GM20000 (cell line): ENCODE measurements around the gene HTR3C.
"Not testable (repeated sequence)": the region's sequence is repeated elsewhere in the genome, so short reads cannot be mapped to it uniquely, and the experiment has no call there.

Experiments
- DNase-seq: peaks from one replicate; pipeline ENCODE4 v3.0.0; 2012; ENCODE audit warnings: low spot score
- TF ChIP-seq, protein P1 (sequence below): IDR thresholded peaks from 2 replicates; pipeline ENCODE4 v1.5.1; 2012; ENCODE audit warnings: mild to moderate bottlenecking, control low read depth; ENCODE audit errors: extremely low read depth, missing control alignments

The HTR3C gene, protein sequence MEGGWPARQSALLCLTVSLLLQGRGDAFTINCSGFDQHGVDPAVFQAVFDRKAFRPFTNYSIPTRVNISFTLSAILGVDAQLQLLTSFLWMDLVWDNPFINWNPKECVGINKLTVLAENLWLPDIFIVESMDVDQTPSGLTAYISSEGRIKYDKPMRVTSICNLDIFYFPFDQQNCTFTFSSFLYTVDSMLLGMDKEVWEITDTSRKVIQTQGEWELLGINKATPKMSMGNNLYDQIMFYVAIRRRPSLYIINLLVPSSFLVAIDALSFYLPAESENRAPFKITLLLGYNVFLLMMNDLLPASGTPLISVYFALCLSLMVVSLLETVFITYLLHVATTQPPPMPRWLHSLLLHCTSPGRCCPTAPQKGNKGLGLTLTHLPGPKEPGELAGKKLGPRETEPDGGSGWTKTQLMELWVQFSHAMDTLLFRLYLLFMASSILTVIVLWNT

DNA sequence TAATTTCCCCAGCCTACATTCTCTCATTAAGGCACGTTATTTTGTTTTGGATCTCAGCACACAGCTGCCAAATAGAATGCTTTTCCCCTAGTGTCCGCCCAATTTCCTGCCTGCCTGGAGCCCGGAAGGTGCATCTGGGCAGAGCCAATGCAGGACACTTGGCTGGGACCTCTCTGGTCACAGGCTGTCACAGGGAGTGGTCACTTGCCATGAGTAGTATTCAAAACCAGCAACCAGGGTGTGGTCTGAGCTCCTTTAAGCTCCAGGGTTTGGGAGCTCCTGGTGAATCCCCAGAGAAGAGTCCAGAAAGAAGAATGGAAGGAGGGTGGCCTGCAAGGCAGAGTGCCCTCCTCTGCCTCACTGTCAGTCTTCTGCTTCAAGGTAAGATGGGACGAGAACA is at the start of gene HTR3C:
Gene HTR3C, plus strand, starts transcription at position 281 of the 400 bp plus-strand sequence. Its CDS starts 34 bp downstream, at position 315.
- TF ChIP-seq, protein P1, sequence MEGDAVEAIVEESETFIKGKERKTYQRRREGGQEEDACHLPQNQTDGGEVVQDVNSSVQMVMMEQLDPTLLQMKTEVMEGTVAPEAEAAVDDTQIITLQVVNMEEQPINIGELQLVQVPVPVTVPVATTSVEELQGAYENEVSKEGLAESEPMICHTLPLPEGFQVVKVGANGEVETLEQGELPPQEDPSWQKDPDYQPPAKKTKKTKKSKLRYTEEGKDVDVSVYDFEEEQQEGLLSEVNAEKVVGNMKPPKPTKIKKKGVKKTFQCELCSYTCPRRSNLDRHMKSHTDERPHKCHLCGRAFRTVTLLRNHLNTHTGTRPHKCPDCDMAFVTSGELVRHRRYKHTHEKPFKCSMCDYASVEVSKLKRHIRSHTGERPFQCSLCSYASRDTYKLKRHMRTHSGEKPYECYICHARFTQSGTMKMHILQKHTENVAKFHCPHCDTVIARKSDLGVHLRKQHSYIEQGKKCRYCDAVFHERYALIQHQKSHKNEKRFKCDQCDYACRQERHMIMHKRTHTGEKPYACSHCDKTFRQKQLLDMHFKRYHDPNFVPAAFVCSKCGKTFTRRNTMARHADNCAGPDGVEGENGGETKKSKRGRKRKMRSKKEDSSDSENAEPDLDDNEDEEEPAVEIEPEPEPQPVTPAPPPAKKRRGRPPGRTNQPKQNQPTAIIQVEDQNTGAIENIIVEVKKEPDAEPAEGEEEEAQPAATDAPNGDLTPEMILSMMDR, result no peak
- no peak for DNase-seq

DNA sequence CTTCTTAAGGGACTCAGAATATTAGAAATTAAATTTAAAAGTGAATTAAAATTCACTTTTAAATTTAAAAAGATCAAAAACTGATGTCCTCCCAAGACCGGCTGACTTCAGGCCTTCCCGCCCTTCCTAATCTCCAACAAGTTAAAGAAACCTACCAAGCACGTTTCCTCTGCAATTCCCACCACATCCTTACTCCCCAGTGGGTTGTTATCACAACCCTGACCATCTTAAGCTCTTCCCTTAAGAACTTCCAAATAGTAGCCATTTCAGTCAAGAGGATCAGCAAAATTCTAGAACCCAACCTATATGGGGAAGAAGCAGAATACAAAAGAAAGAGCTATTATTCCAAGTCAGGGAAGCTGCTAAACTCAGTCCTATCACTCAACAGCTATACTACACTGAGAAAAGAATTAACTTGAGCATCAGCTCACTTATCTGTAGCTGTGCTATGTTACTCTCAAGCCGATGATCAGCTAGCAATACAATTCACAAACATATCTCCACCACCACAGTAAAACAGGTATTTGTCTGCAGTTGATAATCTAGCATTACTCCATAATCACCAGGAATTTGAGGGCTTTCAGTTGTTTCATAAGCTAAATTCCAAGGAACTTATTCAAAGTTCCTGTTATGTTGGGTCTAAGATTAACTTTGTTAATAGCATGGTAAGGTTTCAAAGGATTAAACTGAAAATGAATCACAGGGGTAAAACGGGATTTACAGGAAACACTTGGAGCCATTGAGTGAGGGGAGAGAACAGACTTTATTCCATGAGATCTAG is 49.5 kb upstream of the HTR3C start:
- TF ChIP-seq, protein P1, result no peak
- DNase-seq, result no peak

DNA sequence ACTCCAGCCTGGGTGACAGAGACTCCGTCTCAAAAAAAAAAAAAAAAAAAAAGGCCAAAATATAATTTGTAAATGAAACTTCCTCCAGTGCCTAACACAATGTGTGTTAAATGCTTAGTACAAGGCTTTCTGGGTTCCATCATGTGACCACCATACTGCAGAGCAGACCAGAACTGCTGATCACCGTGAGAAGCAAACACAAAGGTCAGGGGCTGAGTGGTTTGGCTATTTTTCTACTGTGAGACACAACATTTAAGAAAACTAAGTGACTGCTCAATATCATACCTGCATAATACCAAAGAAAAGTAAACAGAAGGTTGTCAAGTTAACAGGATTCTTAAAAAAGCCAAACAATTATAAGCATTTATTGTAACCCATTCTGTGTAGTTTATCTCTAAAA is 48.4 kb upstream of the HTR3C start:
- no peak for DNase-seq
- TF ChIP-seq, protein P1, result no peak

DNA sequence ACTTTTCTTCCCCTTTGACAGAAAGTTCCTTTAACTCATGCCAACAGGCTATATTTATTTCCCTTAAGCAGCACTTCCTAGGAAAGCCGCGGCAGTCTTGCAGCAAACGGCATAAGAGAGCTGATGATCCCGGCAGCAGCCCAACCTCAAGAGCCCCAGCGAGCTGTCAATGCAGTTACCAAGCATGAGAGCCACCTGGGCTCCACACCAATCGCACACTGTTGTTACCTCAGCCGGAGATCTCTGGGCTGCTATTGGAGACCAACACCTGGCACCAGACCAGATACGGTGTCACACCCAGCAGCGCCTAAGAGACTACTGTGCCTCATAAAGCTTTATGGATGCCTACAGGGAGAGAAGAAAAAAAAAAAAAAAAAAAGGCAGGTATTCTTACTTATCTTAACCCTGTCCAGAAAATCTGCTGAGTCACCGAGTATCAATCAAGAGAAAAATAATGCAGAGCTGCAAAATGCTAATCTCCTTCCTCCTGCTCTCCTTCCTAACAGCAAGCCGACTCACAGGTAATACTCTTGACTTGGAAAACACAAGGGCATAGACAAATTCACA is 46.8 kb upstream of the HTR3C start:
- TF ChIP-seq, protein P1, result no peak
- peak; percentile 59 for DNase-seq

DNA sequence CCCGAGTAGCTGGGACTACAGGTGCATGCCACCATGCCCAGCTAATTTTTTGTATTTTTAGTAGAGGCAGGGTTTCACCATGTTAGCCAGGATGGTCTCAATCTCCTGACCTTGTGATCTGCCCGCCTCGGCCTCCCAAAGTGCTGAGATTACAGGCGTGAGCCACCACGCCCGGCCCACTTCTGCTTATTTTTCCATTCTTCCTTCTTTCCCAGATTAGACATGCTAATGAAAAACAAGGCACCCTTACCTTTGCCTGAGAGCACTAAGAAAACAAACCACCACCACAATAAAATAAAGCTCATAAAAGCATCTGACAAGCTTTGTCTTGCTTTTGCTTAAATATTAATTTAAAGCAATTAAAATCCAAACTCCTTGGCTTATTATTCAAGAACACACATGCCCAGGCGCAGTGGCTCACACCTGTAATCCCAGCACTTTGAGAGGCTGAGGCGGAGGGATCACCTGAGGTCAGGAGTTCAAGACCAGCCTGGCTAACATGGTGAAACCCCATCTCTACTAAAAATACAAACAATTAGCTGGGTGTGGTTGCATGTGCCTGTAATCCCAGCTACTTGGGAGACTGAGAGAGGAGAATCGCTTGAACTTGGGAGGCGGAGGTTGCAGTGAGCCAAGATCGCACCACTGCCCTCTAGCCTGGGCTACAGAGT is 45.6 kb upstream of the HTR3C start:
- DNase-seq, result not testable (repeated sequence)

DNA sequence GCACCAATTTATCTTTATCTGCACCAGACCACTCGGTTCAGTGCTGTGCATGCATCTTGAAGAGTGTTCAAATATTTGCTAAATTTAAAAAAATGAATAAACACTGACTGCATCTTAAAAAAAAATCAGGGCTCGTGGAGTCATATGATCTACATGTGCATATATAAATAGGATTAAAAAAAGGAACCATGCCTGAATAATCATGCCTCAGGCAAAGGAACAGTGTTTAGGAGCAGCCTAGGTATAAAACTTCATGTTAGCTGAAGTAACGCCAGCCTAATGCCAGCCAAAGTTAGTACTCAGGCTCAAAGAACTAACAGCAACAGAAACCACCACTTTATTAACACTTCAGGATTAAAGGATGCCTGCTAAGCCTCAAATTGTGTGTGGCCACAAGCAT is 44.7 kb upstream of the HTR3C start:
- TF ChIP-seq, protein P1, result no peak
- DNase-seq, result no peak

DNA sequence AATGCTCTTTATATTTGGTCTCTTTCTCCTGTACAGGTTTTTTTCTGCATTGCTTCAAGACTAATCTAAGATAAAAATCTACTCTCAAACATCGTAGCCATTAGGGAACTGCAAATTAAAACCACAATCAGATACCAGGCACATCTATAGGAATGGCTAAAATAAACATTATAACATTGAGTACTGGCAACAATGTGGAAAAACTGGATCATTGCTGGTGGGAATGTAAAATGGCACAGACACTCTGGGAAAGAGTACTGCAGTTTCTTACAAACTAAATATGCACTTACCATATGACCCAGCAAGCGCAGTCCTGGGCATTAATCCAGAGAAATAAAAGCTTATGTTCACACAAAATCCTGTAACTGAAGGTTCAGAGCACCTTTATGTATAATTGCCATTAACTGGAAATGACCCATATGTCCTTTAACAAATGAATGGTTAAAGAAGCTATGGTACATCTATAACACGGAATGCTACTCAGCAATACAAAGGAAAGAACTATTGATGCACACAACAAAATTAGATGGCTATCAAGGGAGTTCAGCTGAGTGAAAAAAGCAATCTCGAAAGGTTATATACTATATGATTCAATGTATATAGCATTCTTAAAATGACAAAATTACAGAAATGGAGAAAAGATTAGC is 41.5 kb upstream of the HTR3C start:
- TF ChIP-seq, protein P1, result no peak
- DNase-seq, result no peak
